ENCODE data around the gene ZNF804A.

GRCh38 chr2:184879671-184880070 is 281.3 kb downstream of the ZNF804A start:
- TF ChIP-seq CTCF (IDR thresholded peaks at IDR 0.05; ENCODE audit: insufficient read depth, low read depth, low read length) (no peak), EZH2 (IDR thresholded peaks at IDR 0.05; ENCODE audit: insufficient read depth, low read length) (no peak)

Measured in astrocyte (in vitro differentiated cells and primary cell).